Heart left ventricle (tissue), 16 donors: ENCODE results near the gene SEMA3B. TPM values are rescaled to one million over a fixed set of nuclear protein-coding genes. Genes with fewer than 3 reads are reported as not detected.

Source experiments
- ATAC-seq, 4 donors: fragments of 200-7000 bp; cut with Tn5 transposase; one replicate each; pipeline ENCODE4 v1.9.1; 2020 to 2022; ENCODE audit warnings: moderate library complexity in 4 of 4, mild to moderate bottlenecking in 3 of 4, moderate number of reproducible peaks in 1 of 4
- DNase-seq, 5 donors: peaks; one replicate each; pipeline ENCODE4 v3.0.0-alpha.2; 2020
- H3K27ac ChIP-seq, 12 donors: fragments of 200-600 bp; sonication (generic) in 4 of 12; one replicate each; pipeline versions ENCODE4 v1.5.0 to v1.8.0; 2016 to 2022; ENCODE audit warnings: mild to moderate bottlenecking in 2 of 12
- H3K27me3 ChIP-seq, 9 donors: fragments of 200-600 bp; sonication (generic) in 2 of 9; one replicate each; pipeline versions ENCODE4 v1.5.1 to v1.8.0; 2016 to 2022; ENCODE audit warnings: mild to moderate bottlenecking in 3 of 9
- H3K36me3 ChIP-seq, 9 donors: fragments of 200-600 bp; sonication (generic) in 2 of 9; one replicate each; pipeline versions ENCODE4 v1.5.0 to v1.8.0; 2018 to 2022; ENCODE audit warnings: mild to moderate bottlenecking in 2 of 9
- H3K4me1 ChIP-seq, 12 donors: fragments of 200-600 bp; sonication (generic) in 4 of 12; one replicate each; pipeline versions ENCODE4 v1.5.0 to v1.8.0; 2016 to 2022; ENCODE audit warnings: mild to moderate bottlenecking in 3 of 12
- H3K4me3 ChIP-seq, 12 donors: fragments of 200-600 bp; sonication (generic) in 4 of 12; one replicate each; pipeline versions ENCODE4 v1.5.0 to v1.8.0; 2017 to 2022; ENCODE audit warnings: mild to moderate bottlenecking in 9 of 12, moderate library complexity in 4 of 12
- H3K9me3 ChIP-seq, 12 donors: fragments of 200-600 bp; sonication (generic) in 4 of 12; one replicate each; pipeline versions ENCODE4 v1.5.0 to v1.8.0; 2016 to 2022; ENCODE audit warnings: mild to moderate bottlenecking in 1 of 12
- CTCF ChIP-seq, 12 donors: fragments of 200-600 bp; sonication (generic) in 4 of 12; IDR thresholded peaks; one replicate each; pipeline versions ENCODE4 v1.5.0 to v1.8.0; 2018 to 2022; ENCODE audit warnings: antibody characterized with exemption in 12 of 12, mild to moderate bottlenecking in 5 of 12
- POLR2A ChIP-seq, 2 donors: fragments of 450-650 bp; IDR thresholded peaks; one replicate each; pipeline ENCODE4 v1.6.1; 2017; ENCODE audit warnings: antibody characterized with exemption in 2 of 2, mild to moderate bottlenecking in 2 of 2, moderate library complexity in 2 of 2
- WGBS, 4 donors: extraction: QIAGEN DNeasy Blood & Tissue Kit in 2 of 4; methylation state at CpG; one replicate each; pipeline versions ENCODE4 v1.1.5 to v1.1.7; 2013 to 2018; 5-methylcytosine and 5-hydroxymethylcytosine counted together
- intact Hi-C, 10 donors: fragments of 100-400 bp; cut with DNase I; formaldehyde crosslinking; loops; one replicate each; pipeline versions ENCODE4 v1.11.1 to v1.14.2; 2022
- polyA plus RNA-seq, 2 donors: library from polyadenylated mRNA; stranded (reverse); fragments of 200-250 nt; gene quantifications; one replicate each; pipeline ENCODE4 v1.2.3, GENCODE V29; 2013
- total RNA-seq, 9 donors: library from RNA; depleted of rRNA in 2 of 9; stranded (reverse); fragments of >200 nt in 2 of 9; fragmentation: NEBNext Ultra II Directional in 3 of 9; extraction: Animal tissue kit (Norgen Biotek cat#: 25700) in 3 of 9; gene quantifications; one replicate each; pipeline versions ENCODE4 v1.1.0 to v1.2.4, GENCODE V29; 2016 to 2023
- donor health status: ischemic (EF 13 %, LVEDD 7.1; RV severe dilation, severe dysfunction).
- donor health status: healthy with polysubstance abuse.
- donor health status: DM: no; HTN: yes; CAD: no.
- donor health status: DM: no; HTN: no; CAD: no.
- donor health status: ischemic (EF 25% LVEDD 6.9; RV normal size, moderate dysfunction).
- donor health status: ischemic (EF 25% LVEDD 5.7; RV mildly dilated, moderate dysfunction).
- donor health status: healthy.
- donor health status: DM: yes; HTN: yes; CAD: no.
- donor health status: ischemic (EF 35%, LVEDD 5.7; RV mildly dilated, moderate dysfunction).
- donor health status: nonischemic (EF 11% LVEDD 7.7; RV severe dilation, severe dysfunction).
- donor health status: DM: yes; HTN: yes; CAD: no.
- donor health status: PGD.
- donor health status: ischemic (EF 29% LVEDD 5.4; RV normal size, mild dysfunction).
- donor health status: nonischemic (EF 23%, LVEDD 6.1; RV moderate dilation, normal function).

Gene SEMA3B
- total and polyA plus RNA-seq, 11 donors: 12.9 to 60.1 (median 19.3) TPM

- Histone ChIP-seq H3K4me1 (peaks cover 4 to 63% (median 38%) of the 10 kb centered on the region in 12 donors), H3K27me3 (no peaks in the 10 kb centered on the region), H3K36me3 (peaks cover 3 to 45% (median 31%) of the 10 kb centered on the region in 9 donors), H3K27ac (peak overlapping the region in 7 of 12 donors; percentile 28 to 87 (median 80)), H3K9me3 (no peaks in the 10 kb centered on the region), H3K4me3 (no peak overlapping the region)
- ATAC-seq (no peak), DNase-seq (peak in 2 of 5 donors; percentile 8 to 33)
- intact Hi-C loops: no loop called here
- 80 to 93% (median 91%) methylated on average over 21 to 23 of the region's 23 CpGs for WGBS, 4 donors
- TF ChIP-seq POLR2A (IDR thresholded peaks at IDR 0.05): no peak
- TF ChIP-seq CTCF (IDR thresholded peaks at IDR 0.05): no peak
Observed at GRCh38 chr3:50288387-50289007, 19.6 kb downstream of the SEMA3B start.

DNA sequence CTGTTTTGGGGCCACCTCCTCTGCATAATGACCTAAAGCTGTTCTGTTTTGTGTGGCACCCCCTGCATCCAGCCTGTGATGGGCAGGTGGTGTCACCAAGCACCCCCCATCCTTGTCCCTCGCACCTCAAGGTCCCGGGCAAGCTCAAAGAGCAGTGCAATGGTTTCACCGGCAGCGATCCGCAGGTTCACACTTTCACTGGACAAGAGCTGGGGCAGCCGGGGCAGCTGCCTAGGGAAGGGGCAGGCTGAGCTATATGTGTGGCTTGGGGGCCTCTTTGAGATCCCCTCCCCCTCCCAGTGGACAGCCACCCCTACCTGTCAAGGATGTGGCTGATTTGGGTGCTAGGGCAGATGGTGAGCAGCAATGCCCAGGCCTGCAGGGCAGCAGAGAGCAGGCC lies 20.2 kb downstream of the SEMA3B start:
- Histone ChIP-seq H3K4me3 (no peak overlapping the region), H3K9me3 (no peaks in the 10 kb centered on the region), H3K27me3 (no peaks in the 10 kb centered on the region), H3K36me3 (peaks cover 3 to 45% (median 31%) of the 10 kb centered on the region in 9 donors), H3K4me1 (peaks cover 4 to 65% (median 38%) of the 10 kb centered on the region in 12 donors), H3K27ac (peak overlapping the region in 2 of 12 donors; percentile 80 to 81)
- ATAC-seq: no peak
- TF ChIP-seq POLR2A (IDR thresholded peaks at IDR 0.05): no peak
- no peak for TF ChIP-seq CTCF (IDR thresholded peaks at IDR 0.05)
- 92 to 95% (median 93%) methylated on average over 5 to 6 of the region's 6 CpGs for WGBS, 4 donors
- intact Hi-C loops: no loop called here
- DNase-seq: peak in 1 of 5 donors; percentile 52

GRCh38 chr3:50290161-50290641 lies 21.3 kb downstream of the SEMA3B start:
- no peak overlapping the region for H3K4me3 ChIP-seq
- 85 to 92% (median 87%) methylated on average over 12 to 16 of the region's 16 CpGs for WGBS, 4 donors
- H3K9me3 ChIP-seq: no peaks in the 10 kb centered on the region
- no peak overlapping the region for H3K27ac ChIP-seq
- peaks cover 3 to 45% (median 31%) of the 10 kb centered on the region in 9 donors for H3K36me3 ChIP-seq
- H3K4me1 ChIP-seq: peaks cover 4 to 62% (median 38%) of the 10 kb centered on the region in 12 donors
- intact Hi-C loops: loop anchor here in 2 of 10 donors (5.0 to 10.0 kb wide), 2 partner anchors 37 to 355 kb away; partner anchors contain the start of gene TUSC2 (in 1 of the 2)
- TF ChIP-seq CTCF (IDR thresholded peaks at IDR 0.05) (no peak), POLR2A (IDR thresholded peaks at IDR 0.05) (no peak)
- no peaks in the 10 kb centered on the region for H3K27me3 ChIP-seq
- DNase-seq (peak in 3 of 5 donors; percentile 27 to 58 (median 44)), ATAC-seq (no peak)
